OCI-M2 (cell line): ENCODE measurements around the gene MADD.
"Not testable (repeated sequence)": the region's sequence is repeated elsewhere in the genome, so short reads cannot be mapped to it uniquely, and the experiment has no call there.

Experiments used
- DNase-seq: peaks from one replicate; lab custom pipeline; 2025; ENCODE audit not compliant: unreplicated experiment; lab: John Stamatoyannopoulos, UW

MADD gene

GRCh38 chr11:47317064-47317828 is 47.3 kb downstream of the MADD start:
- no peak for DNase-seq

- DNase-seq = no peak
These were observed 48.2 kb downstream of the MADD start for GRCh38 chr11:47318166-47318565.

DNA sequence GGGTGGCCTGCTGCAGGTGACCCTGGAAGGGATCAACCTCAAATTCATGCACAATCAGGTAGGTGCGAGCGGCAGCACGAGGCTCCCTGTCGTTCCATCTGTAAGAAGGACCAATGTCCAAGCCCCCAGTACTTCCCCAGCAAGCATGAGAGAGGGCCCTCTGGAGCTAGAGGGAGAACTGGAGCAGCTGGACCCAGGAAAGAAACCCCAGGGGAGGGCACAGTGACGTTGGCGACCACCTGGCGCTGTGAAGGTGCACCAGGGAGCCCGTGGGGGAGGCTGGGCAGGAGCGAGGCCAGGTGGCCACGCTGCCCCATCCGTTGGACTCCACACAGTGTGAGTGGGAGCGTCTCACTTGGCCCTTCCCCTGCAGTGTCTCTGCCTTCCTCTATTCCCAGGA is 54.6 kb downstream of the MADD start:
- DNase-seq = no peak

GRCh38 chr11:47325271-47326041 is 55.5 kb downstream of the MADD start:
- no peak for DNase-seq

GRCh38 chr11:47326198-47326597 is 56.3 kb downstream of the MADD start:
- no peak for DNase-seq

- no peak for DNase-seq
These were observed 57.1 kb downstream of the MADD start for GRCh38 chr11:47327025-47327424.

DNA sequence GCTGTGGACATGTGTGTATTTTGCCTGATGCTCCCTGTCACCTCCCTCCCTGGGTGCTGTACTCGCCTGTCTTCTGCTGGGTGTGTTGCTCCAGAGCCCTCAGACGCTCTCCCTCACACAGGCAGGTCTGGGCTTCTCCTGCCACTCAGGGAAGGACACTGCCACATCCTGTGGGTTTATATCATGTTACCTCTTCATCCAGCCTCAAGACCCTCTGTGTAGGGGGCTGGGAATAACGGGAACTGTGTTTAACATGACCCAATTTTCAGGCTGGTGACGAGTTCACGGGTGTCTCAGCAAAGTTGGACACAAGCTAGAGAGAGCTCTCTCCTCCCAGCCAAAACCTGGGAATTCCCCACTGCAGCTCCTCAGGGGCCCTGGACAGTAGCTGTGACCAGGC is 58.0 kb downstream of the MADD start:
- no peak for DNase-seq

DNA sequence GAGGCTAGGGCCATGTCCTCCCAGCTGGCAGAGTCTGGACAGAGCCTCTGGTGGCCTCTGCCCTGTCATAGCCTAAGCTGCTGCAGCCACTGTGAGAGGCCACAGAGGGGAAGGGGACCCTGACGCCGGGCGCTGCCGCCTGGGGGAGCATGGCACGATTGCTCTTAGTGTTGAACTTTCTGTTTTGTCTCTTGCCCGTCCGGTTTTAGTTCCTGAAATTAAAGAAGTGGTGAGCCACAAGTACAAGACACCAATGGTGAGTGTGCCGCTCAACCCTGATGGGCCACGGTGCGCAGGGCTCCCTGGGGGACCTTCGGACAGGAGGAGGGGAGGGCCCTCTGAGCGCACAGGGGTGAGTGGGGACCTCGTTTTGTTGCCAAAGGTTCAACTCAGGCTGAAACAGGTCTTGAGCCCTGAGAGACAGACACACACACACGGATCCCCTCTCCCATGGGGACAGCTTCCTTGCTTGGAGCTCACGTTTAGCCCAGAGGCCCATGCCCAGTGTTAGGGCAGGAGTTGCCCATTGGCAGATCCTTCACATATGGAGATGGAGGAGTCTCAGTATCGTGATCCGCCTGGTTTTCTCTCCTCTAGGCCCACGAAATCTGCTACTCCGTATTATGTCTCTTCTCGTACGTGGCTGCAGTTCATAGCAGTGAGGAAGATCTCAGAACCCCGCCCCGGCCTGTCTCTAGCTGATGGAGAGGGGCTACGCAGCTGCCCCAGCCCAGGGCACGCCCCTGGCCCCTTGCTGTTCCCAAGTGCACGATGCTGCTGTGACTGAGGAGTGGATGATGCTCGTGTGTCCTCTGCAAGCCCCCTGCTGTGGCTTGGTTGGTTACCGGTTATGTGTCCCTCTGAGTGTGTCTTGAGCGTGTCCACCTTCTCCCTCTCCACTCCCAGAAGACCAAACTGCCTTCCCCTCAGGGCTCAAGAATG is 58.8 kb downstream of the MADD start:
- no peak for DNase-seq

DNA sequence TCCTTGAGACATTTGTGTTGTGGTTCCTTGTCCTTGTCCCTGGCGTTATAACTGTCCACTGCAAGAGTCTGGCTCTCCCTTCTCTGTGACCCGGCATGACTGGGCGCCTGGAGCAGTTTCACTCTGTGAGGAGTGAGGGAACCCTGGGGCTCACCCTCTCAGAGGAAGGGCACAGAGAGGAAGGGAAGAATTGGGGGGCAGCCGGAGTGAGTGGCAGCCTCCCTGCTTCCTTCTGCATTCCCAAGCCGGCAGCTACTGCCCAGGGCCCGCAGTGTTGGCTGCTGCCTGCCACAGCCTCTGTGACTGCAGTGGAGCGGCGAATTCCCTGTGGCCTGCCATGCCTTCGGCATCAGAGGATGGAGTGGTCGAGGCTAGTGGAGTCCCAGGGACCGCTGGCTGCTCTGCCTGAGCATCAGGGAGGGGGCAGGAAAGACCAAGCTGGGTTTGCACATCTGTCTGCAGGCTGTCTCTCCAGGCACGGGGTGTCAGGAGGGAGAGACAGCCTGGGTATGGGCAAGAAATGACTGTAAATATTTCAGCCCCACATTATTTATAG is 59.6 kb downstream of the MADD start:
- no peak for DNase-seq

- DNase-seq = no peak
These were observed 60.3 kb downstream of the MADD start for GRCh38 chr11:47329987-47330931.

GRCh38 chr11:47331454-47332302 is 61.7 kb downstream of the MADD start:
- DNase-seq = no peak

DNA sequence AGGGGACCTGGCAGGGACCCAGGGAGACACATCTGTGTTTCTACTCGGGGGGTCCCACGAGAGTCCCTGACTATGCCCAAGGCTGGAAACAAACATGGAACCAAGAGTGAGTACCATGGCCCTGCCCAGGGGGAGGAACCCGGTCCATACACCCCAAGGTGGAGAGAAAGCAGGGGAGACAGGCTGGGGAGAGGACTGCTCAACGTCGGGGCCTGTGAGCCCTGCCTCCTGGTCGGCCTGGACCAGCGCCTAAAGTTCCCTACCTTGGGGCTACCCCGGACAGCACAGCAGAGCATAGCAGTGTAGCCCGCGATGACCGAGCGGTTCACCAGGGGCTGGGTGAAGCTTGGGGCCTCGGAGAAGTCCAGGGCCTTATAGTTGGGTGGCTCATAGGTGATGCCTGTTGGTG is 62.4 kb downstream of the MADD start:
- no peak for DNase-seq

- DNase-seq = no peak
These were observed 63.0 kb downstream of the MADD start for GRCh38 chr11:47332791-47333525.

DNA sequence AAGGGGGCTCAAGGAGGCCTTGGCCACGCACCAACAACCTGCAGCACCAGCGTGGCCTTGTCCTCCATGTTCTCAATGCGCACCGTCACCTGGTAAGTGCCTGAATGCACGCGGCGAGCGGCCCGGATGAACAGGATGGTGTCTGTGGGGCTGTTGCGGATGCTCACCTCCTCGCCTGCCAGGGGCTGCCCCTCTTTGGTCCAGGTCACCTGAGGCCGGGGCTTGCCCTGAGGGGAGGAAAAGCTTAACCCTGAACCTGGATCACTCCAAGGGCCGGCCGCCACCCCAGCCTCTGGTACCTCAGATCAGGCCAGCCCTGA is 63.6 kb downstream of the MADD start:
- no peak for DNase-seq

DNA sequence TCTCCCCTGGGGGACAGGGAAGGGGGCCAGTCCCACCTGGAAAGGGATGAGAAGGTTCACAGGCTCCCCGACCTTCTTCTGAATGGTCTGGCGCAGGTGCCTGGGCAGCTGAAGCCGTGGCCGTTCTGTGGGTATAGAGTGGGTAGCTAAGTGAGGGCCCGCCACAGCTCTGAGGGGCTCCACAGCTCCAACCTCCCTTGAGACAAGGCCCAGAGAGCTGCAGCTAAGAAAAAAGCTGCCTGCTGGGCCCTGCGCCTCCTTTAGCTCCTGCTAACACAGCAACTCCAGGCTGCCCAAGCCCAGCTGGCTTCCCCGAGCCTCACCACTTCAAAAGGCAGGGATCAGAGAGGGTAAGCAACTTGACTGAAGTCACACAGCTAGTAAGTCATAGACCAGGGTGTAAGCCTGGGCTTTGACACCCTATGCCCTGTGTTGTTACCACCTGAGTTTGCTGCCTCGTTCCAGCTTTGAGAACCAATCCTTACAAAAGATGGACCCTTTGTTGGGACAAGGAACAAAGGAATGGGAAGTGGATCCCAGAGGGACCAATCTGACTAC is 64.0 kb downstream of the MADD start:
- DNase-seq = no peak

GRCh38 chr11:47334699-47335411 is 64.9 kb downstream of the MADD start:
- not testable (repeated sequence) for DNase-seq

DNA sequence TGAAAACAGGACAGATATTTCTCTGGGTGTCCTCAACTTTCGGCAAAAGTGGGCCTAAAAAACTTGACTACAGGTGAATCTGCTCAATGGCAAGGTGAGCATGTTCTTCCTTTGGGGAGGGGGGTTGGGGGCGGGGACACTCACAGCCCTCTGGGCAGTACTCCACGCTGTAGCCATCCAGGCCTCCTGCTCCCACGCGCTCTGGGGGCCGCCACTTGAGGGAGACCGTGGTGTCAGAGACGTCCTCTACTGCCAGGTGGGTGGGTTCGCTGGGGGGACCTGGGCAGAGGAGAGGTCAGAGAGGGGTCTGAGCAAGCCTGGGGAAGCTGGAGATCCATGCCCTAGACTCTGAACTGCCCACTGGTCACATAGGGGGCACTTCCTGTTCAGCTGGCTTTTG is 65.8 kb downstream of the MADD start:
- DNase-seq = no peak

GRCh38 chr11:47336595-47336994 is 66.7 kb downstream of the MADD start:
- no peak for DNase-seq
